Medulla oblongata (tissue), 1 donor: Measurements from ENCODE around the gene NFS1.
"Not testable (repeated sequence)": the region's sequence is repeated elsewhere in the genome, so short reads cannot be mapped to it uniquely, and the experiment has no call there.

Source experiments
- DNase-seq: peaks from one replicate; pipeline ENCODE4 v3.0.0-alpha.2; 2015; ENCODE audit errors: extremely low spot score

The NFS1 gene

GRCh38 chr20:35710039-35710438, 10.9 kb upstream of the NFS1 start:
- DNase-seq, result no peak

GRCh38 chr20:35709259-35709658, 10.1 kb upstream of the NFS1 start:
- DNase-seq, result no peak

- no peak for DNase-seq
Measured at GRCh38 chr20:35708502-35708901, 9.3 kb upstream of the NFS1 start.

GRCh38 chr20:35706591-35707529, 7.7 kb upstream of the NFS1 start:
- not testable (repeated sequence) for DNase-seq

GRCh38 chr20:35705894-35706293, 6.7 kb upstream of the NFS1 start:
- not testable (repeated sequence) for DNase-seq

GRCh38 chr20:35704514-35705261, 5.5 kb upstream of the NFS1 start:
- no peak for DNase-seq

- DNase-seq, result no peak
Measured at GRCh38 chr20:35702824-35703695, 3.9 kb upstream of the NFS1 start.

GRCh38 chr20:35702051-35702823, 3.1 kb upstream of the NFS1 start:
- no peak for DNase-seq

GRCh38 chr20:35700625-35701148, 1.5 kb upstream of the NFS1 start:
- no peak for DNase-seq

GRCh38 chr20:35699957-35700624, 939 bp upstream of the NFS1 start:
- no peak for DNase-seq

GRCh38 chr20:35698298-35699126, 640 bp downstream of the NFS1 start:
- DNase-seq, result no peak

GRCh38 chr20:35697696-35698297, 1.4 kb downstream of the NFS1 start:
- DNase-seq, result no peak

- no peak for DNase-seq
Measured at GRCh38 chr20:35695978-35696377, 3.2 kb downstream of the NFS1 start.

- no peak for DNase-seq
Measured at GRCh38 chr20:35695245-35695749, 3.9 kb downstream of the NFS1 start.

GRCh38 chr20:35690265-35690664, 8.9 kb downstream of the NFS1 start:
- DNase-seq, result no peak

GRCh38 chr20:35686872-35687271, 12.3 kb downstream of the NFS1 start:
- not testable (repeated sequence) for DNase-seq

GRCh38 chr20:35685368-35685767, 13.8 kb downstream of the NFS1 start:
- not testable (repeated sequence) for DNase-seq

GRCh38 chr20:35681960-35682359, 17.2 kb downstream of the NFS1 start:
- DNase-seq, result no peak
